ENCODE results near the gene STXBP4.

STXBP4 gene

DNA sequence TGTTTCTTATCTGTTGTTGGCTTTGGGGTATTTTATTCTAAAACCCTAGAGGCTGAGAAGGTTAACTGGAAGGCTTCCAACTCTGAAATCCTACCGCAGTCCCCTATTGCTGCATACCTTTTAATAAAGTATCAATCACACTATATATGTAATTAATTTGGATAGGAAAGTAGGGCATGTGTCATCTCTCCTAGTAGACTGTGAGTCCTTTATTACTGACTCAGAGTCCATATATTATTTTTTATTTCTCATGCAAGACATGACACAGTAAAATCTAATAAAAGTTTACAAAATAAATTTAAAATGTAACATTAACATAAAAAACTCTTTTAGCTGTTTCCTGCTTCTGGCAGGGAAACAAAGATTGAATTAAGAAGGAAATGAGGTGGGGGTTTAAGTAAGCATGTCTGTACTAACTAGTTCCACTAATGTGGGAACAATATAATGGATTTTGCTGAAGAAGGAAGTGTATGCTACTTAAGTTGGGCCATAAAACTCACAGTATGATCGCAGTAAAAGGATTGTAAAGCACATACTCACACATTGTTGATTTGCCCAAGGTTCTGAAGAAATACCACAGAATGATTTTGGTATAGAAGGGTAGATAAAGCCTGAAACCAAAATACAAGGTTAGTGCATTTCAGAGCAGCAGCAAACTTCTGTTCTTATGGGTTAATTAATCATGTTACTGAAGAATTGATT, 198.6 kb downstream of the STXBP4 start:
- DNase-seq (ENCODE audit: low read depth in 2 of 2): no peak

DNA sequence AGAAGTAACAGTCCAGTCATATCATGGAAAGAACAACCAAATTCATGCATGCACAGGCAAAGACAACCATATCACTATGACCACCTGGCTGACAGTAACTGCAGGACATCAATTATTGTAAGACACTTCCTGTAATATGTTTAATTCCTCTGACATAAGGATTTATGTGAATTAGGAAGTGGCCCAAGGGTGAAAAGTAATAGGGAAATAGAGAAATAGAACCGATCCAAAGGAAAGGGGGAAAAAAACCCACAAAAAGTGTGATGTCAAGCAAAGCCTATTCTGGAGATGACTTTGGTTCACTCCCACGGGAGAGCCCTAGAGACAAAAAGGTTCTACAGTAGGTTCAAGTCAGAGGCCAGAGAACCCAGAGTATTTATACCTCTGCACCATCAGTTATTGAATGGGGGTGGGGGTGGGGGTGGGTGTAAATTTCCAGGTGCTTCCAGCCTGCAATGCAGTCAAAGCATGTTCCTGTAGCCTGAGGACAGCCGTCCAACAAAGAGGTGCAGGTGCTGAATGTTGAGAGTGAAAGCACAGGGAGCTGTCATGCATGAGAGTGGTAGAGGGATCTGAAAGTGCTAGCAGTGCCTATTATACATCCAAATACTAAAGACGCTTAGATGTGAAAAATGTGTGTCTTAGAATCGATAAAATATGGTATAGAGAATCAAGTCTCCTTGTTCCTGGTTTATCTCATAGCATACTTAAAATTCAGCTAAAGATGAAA, 200.6 kb downstream of the STXBP4 start:
- DNase-seq (ENCODE audit: low read depth in 2 of 2): no peak

DNA sequence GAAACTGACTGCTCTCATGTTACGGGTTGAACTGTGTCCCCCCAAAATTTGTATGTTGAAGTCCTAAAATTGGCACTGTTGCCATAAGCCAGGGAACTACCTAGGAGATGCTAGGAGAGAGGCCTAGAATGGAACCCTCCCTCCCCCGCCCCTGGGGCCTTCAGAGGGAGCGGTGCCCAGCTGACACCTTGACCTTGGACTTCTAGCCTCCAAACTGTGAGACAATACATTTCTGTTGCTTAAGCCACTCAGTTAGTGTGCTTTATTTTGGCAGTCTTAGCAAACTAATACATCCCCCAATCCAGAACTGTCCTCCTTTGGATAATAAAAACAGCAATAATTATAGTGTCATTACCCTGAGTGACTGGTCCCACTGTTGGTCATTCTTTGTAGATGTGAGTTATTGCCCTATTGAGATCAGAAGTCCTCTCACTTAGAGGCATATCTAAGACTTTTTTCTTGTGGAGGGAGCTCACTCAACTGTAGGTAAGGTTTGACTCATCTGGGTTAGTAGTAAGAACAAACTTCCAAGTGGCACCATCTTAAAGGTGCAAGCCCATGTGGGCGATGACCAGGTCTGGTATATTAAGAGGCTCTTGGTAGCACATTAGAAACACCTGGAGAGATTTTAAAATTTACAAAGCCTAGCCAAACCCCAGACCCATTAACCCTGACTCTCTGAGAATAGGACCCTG, 203.2 kb downstream of the STXBP4 start:
- no peak for DNase-seq (ENCODE audit: low read depth in 2 of 2)

DNA sequence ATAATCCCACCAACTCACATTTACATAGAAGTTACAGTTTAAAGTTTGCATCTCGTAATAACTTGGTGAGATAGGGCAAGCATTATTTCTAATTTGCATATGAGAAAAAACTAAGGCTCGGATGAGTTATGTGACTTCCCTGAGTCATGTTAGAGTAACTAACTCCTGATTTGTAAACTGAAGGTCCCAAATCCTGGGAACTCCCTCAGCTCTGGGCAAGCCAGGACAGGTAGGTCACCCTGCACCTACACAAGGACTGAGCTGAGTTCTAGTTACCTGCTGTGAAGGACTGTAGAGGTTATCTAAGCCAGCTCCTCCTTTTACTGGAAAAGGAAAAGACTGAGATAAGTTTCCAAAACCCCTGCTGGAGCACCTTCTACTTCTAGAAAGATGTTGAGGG, 204.0 kb downstream of the STXBP4 start:
- no peak for DNase-seq (ENCODE audit: low read depth in 2 of 2)

DNA sequence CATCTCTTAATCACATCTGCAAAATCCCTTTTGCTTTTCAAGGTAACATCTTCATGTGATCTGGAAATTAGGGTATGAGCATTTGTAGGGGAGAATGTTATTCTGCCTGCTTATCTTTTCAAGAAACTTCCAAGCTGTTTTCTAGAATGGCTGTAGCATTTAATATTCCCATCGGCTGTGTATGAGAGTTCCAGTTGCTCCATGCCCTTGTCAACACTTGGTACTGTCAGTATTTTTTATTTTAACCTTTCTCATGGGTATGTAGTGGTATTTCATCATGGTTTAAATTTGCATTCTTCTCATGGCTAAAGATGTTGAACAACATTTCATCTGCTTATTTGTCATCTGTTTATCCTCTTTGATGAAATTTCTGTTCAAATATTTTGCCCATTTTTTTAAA, 205.6 kb downstream of the STXBP4 start:
- no peak for DNase-seq (ENCODE audit: low read depth in 2 of 2)

DNA sequence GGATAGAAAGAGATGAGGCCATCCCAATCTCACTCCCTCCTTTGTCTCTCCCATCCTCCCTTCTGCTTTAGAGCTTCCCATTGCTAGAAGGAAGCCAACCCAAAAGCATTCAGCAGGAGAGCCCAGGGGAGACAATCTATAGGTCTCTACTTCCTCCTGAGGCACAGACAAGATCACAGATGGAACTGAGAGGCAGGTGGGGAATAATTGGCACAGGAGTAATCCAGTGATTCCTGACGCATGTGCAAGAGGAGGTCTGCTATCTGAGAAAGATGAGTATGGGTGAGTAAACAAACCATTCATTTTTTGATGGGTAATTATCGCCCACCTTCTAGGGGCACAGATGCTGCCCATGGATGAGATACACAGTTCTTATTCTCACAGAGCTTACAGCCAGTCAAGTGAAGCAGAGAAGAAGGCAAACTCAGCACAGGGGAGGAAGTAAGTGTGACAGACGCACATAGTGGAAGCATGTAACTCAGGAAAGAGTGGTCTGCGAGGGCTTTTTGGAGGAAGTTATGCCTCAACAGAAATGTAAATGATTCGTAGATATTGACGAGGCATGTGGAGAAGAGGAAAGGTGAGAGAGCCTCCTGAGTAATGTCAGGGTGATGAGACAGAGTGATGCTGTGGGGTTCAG, 207.3 kb downstream of the STXBP4 start:
- no peak for DNase-seq (ENCODE audit: low read depth in 2 of 2)

DNA sequence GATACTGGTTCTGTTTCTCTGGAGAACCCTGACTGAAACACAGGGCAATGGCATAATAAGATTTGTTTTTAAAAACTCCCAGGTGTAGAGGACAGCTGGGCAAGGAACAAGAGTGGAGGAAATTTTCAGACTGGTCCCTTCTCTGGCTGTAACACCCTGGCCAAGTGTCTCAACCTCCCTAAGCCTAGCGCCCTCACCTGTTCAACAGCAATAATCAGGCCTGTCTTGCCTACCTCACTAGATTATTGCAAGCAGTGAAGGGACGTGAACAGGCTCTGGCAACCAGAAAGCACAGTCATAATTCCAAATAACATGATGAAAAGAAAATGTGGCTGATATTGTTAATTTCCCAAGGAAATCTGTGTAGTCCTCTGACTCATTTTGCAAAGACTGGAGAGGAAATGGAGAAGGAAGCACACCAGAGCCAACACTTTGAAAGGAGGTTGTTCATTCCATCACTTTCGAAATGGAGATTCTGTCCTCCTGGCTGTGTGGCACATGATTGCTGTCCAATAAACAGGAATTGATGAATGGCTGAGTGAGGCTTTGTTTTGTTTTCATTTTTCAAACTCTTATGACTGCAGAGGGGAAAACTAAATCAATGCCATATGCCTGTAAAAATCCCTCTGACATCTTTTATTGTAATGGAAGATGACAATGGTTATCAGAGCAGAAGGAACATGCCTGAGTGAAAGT, 208.7 kb downstream of the STXBP4 start:
- DNase-seq (ENCODE audit: low read depth in 2 of 2): no peak

DNA sequence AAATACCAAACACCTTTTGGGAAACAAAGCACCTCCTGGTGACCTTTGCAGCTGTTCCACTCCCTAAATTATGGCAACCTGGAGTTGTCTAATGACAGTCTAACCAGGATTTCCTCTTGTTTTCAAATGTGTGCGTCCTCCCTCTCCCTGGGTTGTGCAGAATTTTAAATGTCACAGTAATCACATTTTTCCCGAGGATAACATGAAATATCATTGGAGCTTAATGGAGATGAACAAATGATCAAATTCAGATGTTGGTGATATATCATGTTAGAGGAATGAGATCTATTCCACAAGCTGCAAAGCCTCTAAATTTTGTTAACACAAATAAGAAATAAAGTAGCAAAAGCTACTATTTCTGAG, 209.3 kb downstream of the STXBP4 start:
- DNase-seq (ENCODE audit: low read depth in 2 of 2): no peak

DNA sequence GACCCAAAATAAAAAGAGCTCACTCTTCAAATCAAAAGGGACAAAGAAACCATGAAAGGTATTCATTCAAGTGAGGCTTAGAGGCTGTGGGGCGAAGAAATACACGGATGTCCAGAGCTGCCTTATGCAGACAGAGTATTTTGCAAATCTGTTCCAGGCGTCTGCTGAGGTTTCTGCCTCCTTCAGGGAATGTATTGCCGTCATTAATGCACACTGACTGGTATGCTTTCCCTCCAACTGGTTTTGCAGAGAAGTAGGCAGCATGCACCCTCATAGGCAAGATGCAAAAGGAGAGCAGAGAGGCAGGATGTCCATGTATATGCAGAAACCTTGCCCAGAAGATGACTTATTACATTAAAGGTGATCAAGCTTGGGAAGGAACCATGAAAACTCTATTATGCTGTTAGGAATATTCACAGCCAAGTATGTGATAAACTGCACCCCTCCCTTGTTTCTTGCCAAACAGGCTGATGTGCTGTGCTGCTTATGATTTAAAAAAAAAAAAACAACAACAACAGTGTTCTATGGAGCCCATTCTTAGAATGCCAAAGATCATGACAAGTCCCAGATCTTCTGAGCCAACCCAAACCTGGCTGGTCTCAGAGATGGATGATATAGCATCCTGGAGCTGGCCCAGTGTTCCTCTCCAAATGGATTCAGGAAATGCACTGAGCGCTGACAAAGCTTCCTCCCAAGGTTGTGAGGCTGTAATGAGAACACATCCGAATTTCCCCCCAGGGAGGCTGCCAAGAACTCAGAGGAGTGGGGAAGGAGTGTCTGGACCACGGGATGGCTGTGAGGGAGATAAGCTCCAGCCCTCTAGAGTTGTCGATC, 218.6 kb downstream of the STXBP4 start:
- DNase-seq (ENCODE audit: low read depth in 2 of 2): no peak

DNA sequence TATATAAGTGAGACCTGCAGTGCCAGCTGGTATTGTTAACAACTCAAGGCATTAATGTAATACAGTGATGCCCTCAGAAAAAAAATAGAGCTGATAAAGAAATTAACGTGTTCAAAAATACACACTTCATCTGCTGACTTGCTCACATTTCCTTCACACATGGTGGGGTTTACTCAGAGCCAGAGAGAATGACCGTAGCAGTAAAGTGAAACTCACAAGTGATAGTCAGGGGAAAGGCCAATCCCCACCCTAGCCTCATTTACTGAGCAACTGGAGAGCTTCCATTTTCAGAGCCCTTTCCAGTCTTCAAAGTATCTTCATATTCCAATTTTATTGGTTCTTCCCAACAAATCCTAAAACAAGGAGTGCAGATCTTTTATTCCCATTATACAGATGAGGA, 222.2 kb downstream of the STXBP4 start:
- DNase-seq (ENCODE audit: low read depth in 2 of 2): no peak

DNA sequence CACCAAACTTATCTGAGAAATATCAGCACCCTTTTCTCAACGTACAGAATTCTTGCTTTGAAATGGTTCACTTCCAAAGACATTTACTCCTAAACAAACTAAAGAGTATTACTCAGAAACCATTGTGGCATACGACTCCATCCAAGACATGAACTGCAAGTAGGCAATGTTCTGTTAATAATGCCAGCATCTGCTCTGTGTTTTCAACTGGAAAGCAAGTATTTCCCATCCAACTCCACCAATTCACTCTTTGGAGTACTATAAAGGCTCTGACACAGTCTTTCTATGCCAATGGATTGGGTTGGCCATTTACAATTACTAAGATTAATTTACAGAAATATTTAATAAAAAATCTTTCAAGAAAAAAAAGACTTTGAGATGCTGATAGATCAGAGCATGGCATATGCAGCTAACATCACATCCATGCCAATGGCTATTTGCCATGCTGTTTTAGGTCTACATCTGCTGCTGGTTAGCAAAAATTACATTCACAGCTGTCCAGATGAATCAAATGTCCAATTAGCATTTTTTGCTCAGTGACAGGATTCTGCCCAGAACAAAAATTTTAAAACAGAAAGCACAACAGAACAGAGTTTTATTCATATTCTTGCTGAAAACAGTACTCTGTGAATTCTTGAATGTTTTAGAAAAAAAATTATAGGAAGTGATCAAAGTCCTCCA, 230.3 kb downstream of the STXBP4 start:
- no peak for DNase-seq (ENCODE audit: low read depth in 2 of 2)

DNA sequence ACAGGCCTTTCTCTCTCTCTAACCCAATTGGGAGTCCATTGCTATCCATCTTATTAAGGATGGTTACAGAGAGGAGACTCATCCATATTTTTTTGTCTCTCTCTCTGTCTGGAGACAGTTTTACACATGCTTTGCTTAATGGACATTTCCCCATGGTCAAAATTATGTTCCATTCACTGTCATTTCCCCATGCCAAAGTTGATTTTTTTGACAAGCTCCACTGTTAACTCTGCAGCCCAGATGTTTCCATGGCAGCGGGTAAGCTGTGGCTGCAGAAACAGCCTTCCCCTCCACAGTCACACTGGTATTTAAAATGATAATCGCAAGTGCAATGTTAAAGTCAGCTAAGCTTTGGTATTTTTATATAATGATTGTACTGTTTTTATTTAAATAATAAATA, 232.3 kb downstream of the STXBP4 start:
- DNase-seq (ENCODE audit: low read depth in 2 of 2): no peak

DNA sequence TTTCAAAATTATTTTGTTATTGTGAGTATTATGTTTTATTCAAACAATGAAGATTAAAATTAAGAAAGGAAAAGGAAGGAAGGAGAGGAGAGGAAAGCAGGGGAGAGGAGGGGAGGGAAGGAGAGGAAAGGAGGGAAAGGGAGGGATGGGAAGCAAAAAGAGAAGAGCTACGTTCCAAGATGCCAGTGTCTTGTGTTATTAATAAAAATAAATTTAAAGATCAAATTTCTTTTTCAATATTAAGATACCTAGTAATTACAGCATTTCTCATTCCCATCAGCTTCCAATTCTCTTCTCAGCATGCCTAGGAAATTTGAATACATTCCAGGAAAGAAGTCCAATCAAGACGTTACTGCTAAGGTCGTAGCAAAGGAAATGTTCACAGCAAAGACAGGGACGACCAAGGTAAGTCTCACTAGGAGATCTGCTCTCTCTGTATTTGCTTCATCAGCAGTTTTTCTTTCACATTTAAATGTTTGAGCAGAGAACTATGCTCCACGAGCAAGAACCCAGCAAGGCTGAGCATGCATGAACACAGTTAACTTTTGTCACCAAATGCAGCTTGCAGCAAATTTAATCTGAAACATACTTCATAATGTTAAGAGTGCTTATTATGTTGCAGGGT, 232.9 kb downstream of the STXBP4 start:
- no peak for DNase-seq (ENCODE audit: low read depth in 2 of 2)

DNA sequence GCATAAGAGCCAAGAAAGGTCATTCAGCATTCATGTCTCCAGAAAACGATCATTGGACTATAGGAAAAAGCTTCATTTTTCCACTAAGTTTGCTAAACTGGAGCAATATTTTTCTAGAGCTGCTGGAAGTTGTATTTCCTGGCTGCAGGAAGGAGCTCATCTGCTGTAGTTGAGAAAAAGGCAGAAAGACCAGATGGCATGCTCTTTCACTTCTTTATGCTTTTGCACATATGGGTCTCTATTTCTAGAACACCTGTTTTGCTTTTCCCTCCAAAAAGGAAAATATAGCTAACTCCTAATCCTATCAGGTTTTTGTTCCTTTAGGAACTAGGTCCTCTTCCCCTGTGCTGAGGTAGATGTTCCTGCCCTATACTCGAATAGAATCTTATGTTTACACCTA, 234.3 kb downstream of the STXBP4 start:
- no peak for DNase-seq (ENCODE audit: low read depth in 2 of 2)

DNA sequence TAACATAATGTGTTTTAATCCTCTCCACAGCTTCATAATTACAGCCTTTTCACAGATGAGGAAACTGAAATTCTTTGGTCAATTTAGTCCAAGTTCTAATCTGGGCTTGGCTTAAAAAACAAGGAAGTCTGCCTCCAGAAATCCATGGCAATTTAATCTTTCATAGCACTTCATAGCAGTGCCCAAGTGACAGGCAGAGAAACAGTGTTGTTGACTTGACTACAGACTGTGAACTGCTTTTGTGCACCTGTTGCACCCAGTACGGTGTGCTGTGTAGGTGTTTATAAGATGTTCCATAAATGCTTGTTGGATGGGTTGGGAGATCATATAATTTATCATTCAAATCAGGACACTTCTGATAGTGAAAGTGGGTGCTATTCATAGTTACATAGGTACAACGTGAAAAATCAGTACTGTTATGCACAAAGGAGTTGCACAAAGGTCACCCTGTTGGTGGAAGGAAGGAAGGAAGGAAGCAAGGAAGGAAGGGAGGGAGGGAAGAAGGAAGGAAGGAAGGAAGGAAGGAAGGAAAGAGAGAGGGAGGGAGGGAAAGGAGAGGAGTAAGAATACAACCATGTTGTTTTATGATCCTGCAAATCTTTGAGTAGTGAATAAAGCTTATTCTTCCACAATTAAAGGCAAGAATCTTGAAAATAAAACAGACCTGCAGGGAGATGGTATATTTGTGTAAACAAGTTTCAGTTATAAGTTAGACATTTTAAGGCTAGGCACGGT, 239.7 kb downstream of the STXBP4 start:
- no peak for DNase-seq (ENCODE audit: low read depth in 2 of 2)

DNA sequence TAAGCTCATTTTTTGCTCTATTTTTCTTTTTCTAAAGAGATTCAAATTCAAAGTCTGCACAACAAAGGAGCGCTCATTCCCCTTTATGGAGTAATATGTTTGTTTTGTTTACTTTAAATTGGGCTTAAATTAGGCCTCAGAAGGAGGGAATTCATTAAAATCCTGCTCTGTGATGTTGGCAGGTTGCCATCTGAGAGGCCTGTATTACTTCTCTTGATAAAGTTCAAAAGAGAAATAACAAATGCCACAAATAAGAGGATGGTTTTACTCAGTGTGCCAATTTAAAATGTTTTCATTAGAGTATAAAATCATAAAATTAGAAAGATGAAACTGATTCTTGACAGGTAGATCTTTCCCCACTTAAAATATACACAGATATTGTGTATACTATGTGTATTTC, 241.7 kb downstream of the STXBP4 start:
- DNase-seq (ENCODE audit: low read depth in 2 of 2): no peak

DNA sequence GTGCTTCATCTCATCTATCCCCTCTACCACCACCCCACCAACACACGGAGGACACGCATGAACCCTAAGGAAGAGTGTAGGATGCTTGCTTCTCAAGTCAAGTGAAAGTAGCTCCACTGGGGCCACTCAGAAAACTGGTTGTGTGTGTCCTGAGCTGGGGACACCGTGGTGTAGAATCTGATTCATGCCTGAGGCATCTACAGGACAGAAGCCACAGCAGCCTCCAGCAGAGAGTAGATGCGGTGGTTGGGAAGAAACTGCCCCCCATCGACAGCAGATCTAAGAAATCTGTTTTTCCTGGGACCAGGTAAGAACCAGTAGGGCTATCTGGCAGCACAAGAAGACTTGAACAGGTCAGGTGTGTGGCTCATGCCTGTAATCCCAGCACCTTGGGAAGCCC, 244.3 kb downstream of the STXBP4 start:
- no peak for DNase-seq (ENCODE audit: low read depth in 2 of 2)

DNA sequence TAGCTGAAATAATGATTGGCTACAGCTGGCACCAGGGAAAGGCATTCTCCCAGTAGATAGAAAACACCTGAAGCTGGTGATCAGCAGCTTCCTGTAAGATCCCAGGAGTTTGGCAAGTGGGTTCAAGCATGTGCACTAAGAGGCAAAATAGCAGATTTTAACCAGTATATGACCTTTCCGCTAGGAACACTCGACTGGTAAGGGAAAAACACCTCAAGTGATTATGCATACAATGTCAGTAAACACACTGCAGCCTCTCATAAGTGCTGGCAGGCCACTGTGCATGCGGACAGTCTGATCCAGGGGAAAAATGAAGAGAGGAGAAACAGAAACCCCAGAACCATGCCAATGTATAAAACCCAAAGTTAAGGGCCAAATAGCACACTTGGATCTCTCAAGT, 247.1 kb downstream of the STXBP4 start:
- no peak for DNase-seq (ENCODE audit: low read depth in 2 of 2)

DNA sequence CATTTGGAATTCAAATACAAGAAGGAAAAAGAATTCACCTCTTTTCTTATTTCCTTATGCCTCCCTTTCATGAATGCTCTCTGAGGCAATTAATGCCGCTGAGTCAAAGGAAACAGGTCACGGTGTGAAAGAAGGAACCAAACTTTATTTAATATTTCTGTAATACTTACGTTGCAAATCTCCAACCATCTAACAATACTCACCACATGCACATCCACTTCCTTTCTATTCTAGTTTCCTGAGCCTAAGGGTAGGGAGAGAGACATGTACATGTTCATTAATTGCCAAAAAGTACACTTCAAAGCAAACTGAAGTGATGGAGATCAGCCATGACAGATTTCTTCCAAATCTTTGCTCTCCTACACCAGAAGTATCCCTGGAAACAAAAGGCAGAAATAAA, 248.3 kb downstream of the STXBP4 start:
- no peak for DNase-seq (ENCODE audit: low read depth in 2 of 2)
